GM10266 (cell line): ENCODE measurements around the gene ADAMTSL2.

Source experiments
- DNase-seq: peaks from one replicate; pipeline ENCODE4 v3.0.0; 2012; ENCODE audit errors: extremely low spot score
- CTCF ChIP-seq: IDR thresholded peaks from 2 replicates; pipeline ENCODE4 v1.5.1; 2012; ENCODE audit warnings: mild to moderate bottlenecking, low read depth; ENCODE audit not compliant: control insufficient read depth, insufficient read depth; ENCODE audit errors: missing control alignments

ADAMTSL2 gene

GRCh38 chr9:133553973-133554713 is 19.6 kb downstream of the ADAMTSL2 start:
- DNase-seq: no peak
- no peak for TF ChIP-seq CTCF

- DNase-seq: no peak
- no peak for TF ChIP-seq CTCF
Observed at GRCh38 chr9:133554729-133555128, 20.2 kb downstream of the ADAMTSL2 start.

GRCh38 chr9:133556354-133556753 is 21.9 kb downstream of the ADAMTSL2 start:
- no peak for TF ChIP-seq CTCF
- DNase-seq: no peak

DNA sequence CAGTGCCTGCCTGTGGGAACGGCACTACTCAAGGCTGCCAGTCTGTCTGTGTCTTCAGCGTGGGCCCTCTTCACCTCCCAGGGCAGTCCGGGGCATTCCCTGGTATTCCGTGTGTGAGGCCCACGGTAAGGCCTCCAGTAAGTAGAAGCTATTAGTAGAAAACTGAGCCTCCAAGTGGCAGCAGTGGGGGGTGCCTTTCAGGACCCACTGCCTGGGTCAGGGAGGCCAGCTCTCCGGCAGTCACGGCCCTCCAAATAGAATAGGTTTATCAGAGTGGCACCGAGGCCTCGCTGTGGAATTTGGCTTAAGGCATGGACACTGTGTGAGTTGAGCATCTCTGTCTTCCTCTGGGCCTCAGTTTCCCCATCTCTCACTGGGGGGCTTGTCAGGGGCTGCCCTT is 23.1 kb downstream of the ADAMTSL2 start:
- DNase-seq: no peak
- no peak for TF ChIP-seq CTCF

- TF ChIP-seq CTCF: no peak
- peak; percentile 90 for DNase-seq
Observed at GRCh38 chr9:133558191-133559126, 24.0 kb downstream of the ADAMTSL2 start.

- no peak for TF ChIP-seq CTCF
- DNase-seq: no peak
Observed at GRCh38 chr9:133560311-133560710, 25.8 kb downstream of the ADAMTSL2 start.

DNA sequence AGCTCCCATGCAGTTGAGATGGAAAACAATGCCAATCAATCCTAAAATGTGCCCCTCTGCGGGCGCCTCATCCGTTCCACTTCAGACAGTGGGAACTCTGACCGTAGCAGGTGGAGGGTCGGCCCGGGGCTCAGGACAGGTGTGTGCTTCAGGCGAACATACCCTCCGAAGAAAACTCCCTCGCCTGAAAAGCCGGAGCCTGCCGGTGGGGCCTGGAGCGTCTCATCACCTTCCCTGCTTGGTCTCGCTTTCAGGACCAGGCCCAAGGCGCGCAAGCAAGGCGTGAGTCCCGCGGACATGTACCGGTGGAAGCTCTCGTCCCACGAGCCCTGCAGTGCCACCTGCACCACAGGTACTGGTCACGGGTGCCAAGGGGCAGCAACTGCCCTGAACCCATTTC is 26.4 kb downstream of the ADAMTSL2 start:
- DNase-seq: no peak
- no peak for TF ChIP-seq CTCF
